ENCODE results near the gene PCBP2. TPM values are rescaled to one million over a fixed set of nuclear protein-coding genes. Genes with fewer than 3 reads are reported as not detected.
"Not testable (repeated sequence)": the region's sequence is repeated elsewhere in the genome, so short reads cannot be mapped to it uniquely, and the experiment has no call there.

The PCBP2 gene
- polyA plus RNA-seq (ENCODE audit: insufficient read length in 4 of 4) = 1,000 to 10,000 TPM in 3 of 4 donors, 100 to 1,000 TPM in 1; 971 to 1,152 (median 1,079) TPM

DNA sequence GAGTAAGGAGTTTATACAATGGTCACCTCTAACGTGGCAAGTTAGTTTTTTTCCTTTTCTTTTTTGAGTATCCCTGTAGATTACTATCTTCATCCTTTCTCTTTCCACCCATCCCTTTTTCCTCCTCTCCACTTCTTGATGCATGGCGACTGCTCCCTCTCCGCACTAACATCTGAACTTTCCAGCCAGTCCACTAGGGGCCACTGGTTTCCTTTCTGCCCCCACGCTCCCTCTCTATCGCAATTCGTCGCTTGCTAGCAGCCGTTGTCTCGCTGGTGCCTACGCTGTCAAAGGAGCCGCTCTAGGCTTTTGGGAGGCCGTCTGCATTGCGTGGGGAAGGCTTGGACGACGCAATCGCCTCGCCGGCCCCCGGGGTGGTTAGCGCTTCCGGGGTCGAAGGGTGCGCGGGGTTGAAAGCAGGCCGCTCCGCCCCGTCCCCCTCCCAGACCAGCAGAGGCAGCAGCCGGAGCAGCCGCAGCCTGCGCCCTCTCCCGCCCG lies at the start of gene PCBP2:
Gene PCBP2 (plus strand): TSS at position 442 of the 498 bp plus-strand sequence. CDS start 2,699 bp downstream, outside the sequence.
- peak; percentile 87 to 97 (median 94) for DNase-seq (ENCODE audit: low read depth in 4 of 4, low spot score in 2 of 4)

- not testable (repeated sequence) for DNase-seq (ENCODE audit: low read depth in 4 of 4, low spot score in 2 of 4)
Observed at GRCh38 chr12:53402351-53402750, 49.6 kb upstream of the PCBP2 start.

- no peak for DNase-seq (ENCODE audit: low read depth in 4 of 4, low spot score in 2 of 4)
Observed at GRCh38 chr12:53402871-53403270, 49.0 kb upstream of the PCBP2 start.

DNA sequence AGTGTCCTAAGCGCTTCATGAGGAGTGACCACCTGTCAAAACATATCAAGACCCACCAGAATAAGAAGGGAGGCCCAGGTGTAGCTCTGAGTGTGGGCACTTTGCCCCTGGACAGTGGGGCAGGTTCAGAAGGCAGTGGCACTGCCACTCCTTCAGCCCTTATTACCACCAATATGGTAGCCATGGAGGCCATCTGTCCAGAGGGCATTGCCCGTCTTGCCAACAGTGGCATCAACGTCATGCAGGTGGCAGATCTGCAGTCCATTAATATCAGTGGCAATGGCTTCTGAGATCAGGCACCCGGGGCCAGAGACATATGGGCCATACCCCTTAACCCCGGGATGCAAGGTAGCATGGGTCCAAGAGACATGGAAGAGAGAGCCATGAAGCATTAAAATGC lies 41.0 kb upstream of the PCBP2 start:
- no peak for DNase-seq (ENCODE audit: low read depth in 4 of 4, low spot score in 2 of 4)

DNA sequence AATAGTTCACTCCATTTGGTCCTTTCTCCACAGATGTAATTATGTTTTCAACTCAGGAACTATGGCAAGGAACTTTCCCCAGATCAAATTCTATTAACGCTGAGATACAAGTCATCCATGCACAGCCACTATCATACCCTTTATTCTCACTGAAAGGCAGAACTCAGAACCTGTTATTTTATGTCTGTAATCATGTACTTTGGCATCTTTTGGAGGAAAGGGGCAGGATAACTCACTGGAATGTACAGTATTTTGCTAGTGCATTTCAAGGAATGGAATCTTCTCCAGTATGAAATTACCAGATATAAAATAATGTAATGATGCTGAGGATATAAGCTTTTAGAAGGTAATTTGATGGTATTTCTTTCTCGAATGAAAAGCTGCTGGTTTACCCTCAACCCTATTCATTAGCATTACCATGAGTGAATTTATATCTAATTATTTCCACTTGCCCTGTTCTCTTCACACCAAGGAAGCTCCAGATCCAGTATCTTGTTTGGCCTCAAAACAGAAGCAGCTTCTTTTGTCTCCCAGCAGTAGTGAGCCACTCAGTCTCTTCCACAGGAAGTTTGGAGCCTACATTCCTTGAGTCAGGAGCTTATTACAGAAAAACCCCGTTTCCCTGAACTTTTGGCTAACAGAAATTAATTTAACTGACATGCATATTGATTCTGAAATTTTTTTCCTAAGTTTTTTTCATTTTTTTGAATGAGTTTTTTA lies 38.3 kb upstream of the PCBP2 start:
- no peak for DNase-seq (ENCODE audit: low read depth in 4 of 4, low spot score in 2 of 4)

GRCh38 chr12:53414756-53415417 lies 37.0 kb upstream of the PCBP2 start:
- no peak for DNase-seq (ENCODE audit: low read depth in 4 of 4, low spot score in 2 of 4)

DNA sequence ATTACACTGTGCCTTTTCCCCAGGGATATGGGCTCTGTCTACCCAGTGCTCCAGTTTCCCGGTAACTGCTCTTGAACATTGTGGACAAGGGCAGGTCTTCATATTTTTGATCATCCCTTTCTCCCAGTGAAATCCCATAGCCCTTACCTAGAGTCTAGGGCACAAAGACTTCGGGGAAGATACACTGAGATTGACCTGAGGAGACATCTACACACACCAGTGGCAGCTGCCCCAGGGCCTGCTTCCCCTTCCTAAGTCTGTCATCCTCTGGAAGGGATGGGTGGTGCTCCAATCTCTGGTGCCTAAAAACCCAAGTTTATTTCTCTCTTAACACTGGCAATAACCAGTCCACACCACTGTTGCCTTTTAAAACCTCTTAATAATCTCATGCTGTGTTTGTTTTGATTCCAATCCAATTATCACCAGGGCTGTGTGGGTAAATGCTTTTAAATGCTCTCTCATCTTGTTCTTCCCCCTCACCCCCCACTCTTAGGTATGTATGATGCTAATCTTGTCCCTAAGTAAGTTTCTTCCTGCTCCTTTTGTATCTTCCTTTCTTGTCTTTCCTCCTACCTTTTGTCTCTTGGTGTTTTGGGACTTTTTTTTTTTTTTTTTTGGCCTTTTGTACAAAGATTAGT lies 36.0 kb upstream of the PCBP2 start:
- not testable (repeated sequence) for DNase-seq (ENCODE audit: low read depth in 4 of 4, low spot score in 2 of 4)

DNA sequence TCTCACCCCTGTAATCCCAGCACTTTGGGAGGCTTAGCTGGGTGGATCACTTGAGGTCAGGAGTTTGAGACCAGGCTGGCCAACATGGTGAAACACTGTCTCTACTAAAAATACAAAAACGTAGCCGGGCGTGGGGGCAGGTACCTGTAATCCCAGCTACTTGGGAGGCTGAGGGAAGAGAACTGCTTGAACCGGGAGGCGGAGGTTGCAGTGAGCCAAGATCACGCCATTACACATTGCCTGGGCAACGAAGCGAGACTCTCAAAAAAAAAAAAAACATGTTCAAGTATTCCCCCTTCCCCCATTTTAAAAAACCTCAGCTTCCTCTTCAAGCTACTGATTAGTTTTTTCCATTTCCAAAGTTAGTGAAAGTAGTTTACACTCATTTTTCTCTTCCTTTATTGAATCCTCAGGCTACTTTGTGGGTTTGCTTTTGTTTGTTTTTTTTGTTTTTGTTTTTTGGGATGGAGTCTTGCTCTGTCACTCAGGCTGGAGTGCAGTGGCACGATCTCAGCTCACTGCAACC lies 34.5 kb upstream of the PCBP2 start:
- DNase-seq (ENCODE audit: low read depth in 4 of 4, low spot score in 2 of 4) = not testable (repeated sequence)

- no peak for DNase-seq (ENCODE audit: low read depth in 4 of 4, low spot score in 2 of 4)
Observed at GRCh38 chr12:53418221-53418620, 33.7 kb upstream of the PCBP2 start.

DNA sequence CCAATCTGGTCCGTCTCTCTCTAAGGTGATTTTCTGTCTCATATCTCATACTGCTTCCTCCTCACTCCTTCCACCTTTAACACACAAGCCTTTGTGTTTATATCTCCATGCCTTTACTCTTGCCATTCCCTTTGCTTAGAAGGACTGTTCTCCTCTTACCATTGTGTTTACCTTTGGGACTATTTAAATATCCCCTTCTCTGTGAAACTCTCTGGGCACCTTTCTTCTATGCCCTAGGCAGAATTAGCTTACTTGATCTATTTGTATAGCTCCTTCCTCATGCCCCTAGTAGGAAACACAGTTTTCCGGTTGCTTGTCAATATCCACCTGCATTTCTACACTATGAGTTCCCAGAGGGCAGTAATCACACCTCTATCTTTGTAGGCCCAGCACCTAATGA lies 32.1 kb upstream of the PCBP2 start:
- no peak for DNase-seq (ENCODE audit: low read depth in 4 of 4, low spot score in 2 of 4)

- not testable (repeated sequence) for DNase-seq (ENCODE audit: low read depth in 4 of 4, low spot score in 2 of 4)
Observed at GRCh38 chr12:53422247-53422646, 29.7 kb upstream of the PCBP2 start.

DNA sequence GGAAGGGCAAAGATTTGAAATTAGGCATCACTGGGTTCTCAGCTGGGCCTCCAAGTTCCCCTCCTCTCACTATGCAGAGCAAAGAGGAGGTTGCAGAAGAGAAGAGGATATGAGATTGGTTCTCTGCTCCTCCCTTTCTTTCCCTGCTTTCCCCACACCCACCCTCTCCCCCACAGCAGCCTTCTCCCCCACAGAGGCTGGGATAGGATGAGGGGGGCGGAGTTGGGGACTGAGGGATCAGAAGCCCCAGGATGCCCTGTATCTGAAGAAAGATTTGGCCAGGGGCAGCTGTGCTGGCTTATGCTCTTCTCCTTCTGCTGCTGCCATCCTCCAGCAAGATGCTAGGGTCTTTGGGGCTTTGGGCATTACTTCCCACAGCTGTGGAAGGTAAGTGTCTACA lies 28.3 kb upstream of the PCBP2 start, which contains the start of gene AMHR2:
Gene AMHR2 (plus strand): TSS at position 259 of the 400 bp plus-strand sequence. CDS start 80 bp downstream, at position 339.
- DNase-seq (ENCODE audit: low read depth in 4 of 4, low spot score in 2 of 4) = no peak

- no peak for DNase-seq (ENCODE audit: low read depth in 4 of 4, low spot score in 2 of 4)
Observed at GRCh38 chr12:53424626-53425514, 27.0 kb upstream of the PCBP2 start.

GRCh38 chr12:53425515-53426150 lies 26.3 kb upstream of the PCBP2 start:
- no peak for DNase-seq (ENCODE audit: low read depth in 4 of 4, low spot score in 2 of 4)

DNA sequence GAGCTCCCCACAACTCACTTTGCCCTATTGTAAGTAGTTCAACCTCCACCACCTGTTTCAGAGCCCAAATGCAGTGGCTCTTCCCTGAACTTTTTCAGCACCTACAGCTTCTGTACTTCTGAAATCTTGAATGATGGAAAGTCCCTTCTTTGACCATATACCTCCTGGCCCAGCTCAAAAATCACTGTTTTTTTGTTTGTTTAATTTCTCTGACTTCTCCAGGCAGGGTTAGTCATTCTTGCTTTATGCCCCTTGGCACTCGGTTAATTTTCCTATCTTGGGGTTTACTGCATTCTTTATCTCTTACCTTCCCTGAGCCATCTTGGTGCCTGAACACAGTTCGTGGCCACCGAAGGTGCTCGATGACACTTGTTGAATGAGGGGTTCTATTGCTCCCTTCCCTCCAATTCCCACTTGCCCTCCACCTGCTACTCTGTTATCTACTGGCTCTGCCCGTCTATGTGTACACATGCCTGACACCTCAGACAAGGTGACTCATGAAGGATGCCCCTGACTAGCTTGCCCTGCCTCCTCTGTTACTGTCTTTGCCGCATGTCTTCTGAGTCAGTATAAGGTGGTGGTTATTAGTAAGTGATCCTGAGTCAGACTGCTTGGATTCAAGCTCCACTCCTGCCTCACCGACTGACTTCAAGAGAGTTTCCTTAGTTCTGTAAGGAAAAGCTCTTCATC lies 23.9 kb upstream of the PCBP2 start:
- no peak for DNase-seq (ENCODE audit: low read depth in 4 of 4, low spot score in 2 of 4)

GRCh38 chr12:53428741-53429140 lies 23.2 kb upstream of the PCBP2 start:
- no peak for DNase-seq (ENCODE audit: low read depth in 4 of 4, low spot score in 2 of 4)

GRCh38 chr12:53430116-53430515 lies 21.8 kb upstream of the PCBP2 start:
- no peak for DNase-seq (ENCODE audit: low read depth in 4 of 4, low spot score in 2 of 4)

DNA sequence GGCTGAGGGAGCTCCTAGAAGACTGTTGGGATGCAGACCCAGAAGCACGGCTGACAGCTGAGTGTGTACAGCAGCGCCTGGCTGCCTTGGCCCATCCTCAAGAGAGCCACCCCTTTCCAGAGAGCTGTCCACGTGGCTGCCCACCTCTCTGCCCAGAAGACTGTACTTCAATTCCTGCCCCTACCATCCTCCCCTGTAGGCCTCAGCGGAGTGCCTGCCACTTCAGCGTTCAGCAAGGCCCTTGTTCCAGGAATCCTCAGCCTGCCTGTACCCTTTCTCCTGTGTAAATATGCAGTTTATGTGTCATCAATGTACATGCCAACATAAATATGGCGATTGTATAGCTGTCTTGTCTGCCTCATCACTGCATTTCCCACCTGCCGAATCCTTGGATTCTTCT lies 20.7 kb upstream of the PCBP2 start:
- no peak for DNase-seq (ENCODE audit: low read depth in 4 of 4, low spot score in 2 of 4)

GRCh38 chr12:53435326-53435725 lies 16.6 kb upstream of the PCBP2 start:
- DNase-seq (ENCODE audit: low read depth in 4 of 4, low spot score in 2 of 4) = not testable (repeated sequence)
